ENCODE measurements around the gene SBF2.
"Not testable (repeated sequence)": the region's sequence is repeated elsewhere in the genome, so short reads cannot be mapped to it uniquely, and the experiment has no call there.

SBF2 gene

GRCh38 chr11:9952511-9953196 lies 341.4 kb downstream of the SBF2 start:
- no peak for DNase-seq (ENCODE audit: low spot score)

- DNase-seq (ENCODE audit: low spot score): no peak
These were observed 342.2 kb downstream of the SBF2 start for GRCh38 chr11:9951807-9952206.

GRCh38 chr11:9950462-9950861 lies 343.6 kb downstream of the SBF2 start:
- no peak for DNase-seq (ENCODE audit: low spot score)

GRCh38 chr11:9947231-9947864 lies 346.7 kb downstream of the SBF2 start:
- no peak for DNase-seq (ENCODE audit: low spot score)

GRCh38 chr11:9945680-9946079 lies 348.3 kb downstream of the SBF2 start:
- not testable (repeated sequence) for DNase-seq (ENCODE audit: low spot score)

- DNase-seq (ENCODE audit: low spot score): no peak
These were observed 350.5 kb downstream of the SBF2 start for GRCh38 chr11:9943386-9944110.

- no peak for DNase-seq (ENCODE audit: low spot score)
These were observed 352.0 kb downstream of the SBF2 start for GRCh38 chr11:9941991-9942390.

GRCh38 chr11:9939150-9939549 lies 354.9 kb downstream of the SBF2 start:
- not testable (repeated sequence) for DNase-seq (ENCODE audit: low spot score)

GRCh38 chr11:9936754-9937153 lies 357.3 kb downstream of the SBF2 start:
- DNase-seq (ENCODE audit: low spot score): no peak

GRCh38 chr11:9932843-9933242 lies 361.2 kb downstream of the SBF2 start:
- DNase-seq (ENCODE audit: low spot score): not testable (repeated sequence)

- DNase-seq (ENCODE audit: low spot score): not testable (repeated sequence)
These were observed 363.3 kb downstream of the SBF2 start for GRCh38 chr11:9930562-9931331.

- no peak for DNase-seq (ENCODE audit: low spot score)
These were observed 366.3 kb downstream of the SBF2 start for GRCh38 chr11:9927670-9928069.

GRCh38 chr11:9923280-9923679 lies 370.7 kb downstream of the SBF2 start:
- no peak for DNase-seq (ENCODE audit: low spot score)

GRCh38 chr11:9922806-9923205 lies 371.2 kb downstream of the SBF2 start:
- no peak for DNase-seq (ENCODE audit: low spot score)

GRCh38 chr11:9916480-9916879 lies 377.5 kb downstream of the SBF2 start:
- no peak for DNase-seq (ENCODE audit: low spot score)

GRCh38 chr11:9914064-9914463 lies 380.0 kb downstream of the SBF2 start:
- no peak for DNase-seq (ENCODE audit: low spot score)

GRCh38 chr11:9905960-9906791 lies 387.8 kb downstream of the SBF2 start:
- DNase-seq (ENCODE audit: low spot score): no peak

GRCh38 chr11:9905501-9905951 lies 388.5 kb downstream of the SBF2 start:
- DNase-seq (ENCODE audit: low spot score): no peak

- no peak for DNase-seq (ENCODE audit: low spot score)
These were observed 390.4 kb downstream of the SBF2 start for GRCh38 chr11:9903579-9903978.

- no peak for DNase-seq (ENCODE audit: low spot score)
These were observed 392.1 kb downstream of the SBF2 start for GRCh38 chr11:9901943-9902342.

- DNase-seq (ENCODE audit: low spot score): not testable (repeated sequence)
These were observed 393.8 kb downstream of the SBF2 start for GRCh38 chr11:9900253-9900652.

Data from CD4-positive, alpha-beta T cell treated with Interleukin-6 at 100 ng/mL for 8 hours (primary cell).